Panc1 (cell line): ENCODE measurements around the gene GRIN2D. TPM values are rescaled to one million over a fixed set of nuclear protein-coding genes. Genes with fewer than 3 reads are reported as not detected.

Experiments
- ATAC-seq: fragments of 200-7000 bp; cut with Tn5 transposase; 2 replicates; pipeline ENCODE4 v1.9.1; 2020; ENCODE audit warnings: mild to moderate bottlenecking, moderate library complexity
- BruUV-seq: library from RNA; stranded (reverse); fragments of 400-500 nt; replicated peaks from 2 replicates; lab custom pipeline; 2021; lab: Mats Ljungman, UMichigan
- CTCF ChIA-PET: fragments of 300-600 bp; sonication (Branson Sonifier 250); formaldehyde crosslinking; loops from one replicate; lab custom pipeline; 2022; ENCODE audit warnings: antibody characterized with exemption; lab: Charles Lee
- POLR2A ChIA-PET: fragments of 300-600 bp; sonication (Branson Sonifier 250); formaldehyde crosslinking; loops from one replicate; lab custom pipeline; 2022; ENCODE audit warnings: antibody characterized with exemption; lab: Charles Lee
- DNase-seq: peaks from one replicate; pipeline ENCODE4 v3.0.0-alpha.2; 2010; ENCODE audit warnings: low read depth, low spot score
- H3K27ac ChIP-seq: 2 replicates; pipeline ENCODE4 v1.5.1; 2011; ENCODE audit warnings: mild to moderate bottlenecking, low read length, inconsistent platforms
- H3K27me3 ChIP-seq: fragments of 200-500 bp; sonication (Bioruptor generic); 2 replicates; pipeline ENCODE4 v1.6.0; 2014; ENCODE audit warnings: low read length, inconsistent platforms; ENCODE audit not compliant: control insufficient read depth, insufficient read depth
- H3K36me3 ChIP-seq: fragments of 200-500 bp; sonication (Bioruptor generic); 2 replicates; pipeline ENCODE4 v1.5.1; 2014; ENCODE audit warnings: inconsistent platforms, mild to moderate bottlenecking, low read length, moderate library complexity; ENCODE audit not compliant: control insufficient read depth, insufficient read depth
- H3K4me1 ChIP-seq: 2 replicates; pipeline ENCODE4 v1.5.1; 2011; ENCODE audit warnings: inconsistent platforms, mild to moderate bottlenecking, low read length, moderate library complexity; ENCODE audit not compliant: control insufficient read depth, insufficient read depth
- H3K4me3 ChIP-seq, 2 experiments: 2 replicates each; pipeline ENCODE4 v1.5.1; 2011 to 2012; ENCODE audit warnings: low read depth in 2 of 2, low read length in 2 of 2, mild to moderate bottlenecking in 2 of 2, inconsistent platforms in 1 of 2, moderate library complexity in 1 of 2
- H3K9me3 ChIP-seq: fragments of 200-500 bp; sonication (Bioruptor generic); 2 replicates; pipeline ENCODE4 v1.5.1; 2014; ENCODE audit warnings: low read depth, mild to moderate bottlenecking, inconsistent platforms, low read length, moderate library complexity; ENCODE audit not compliant: control insufficient read depth, insufficient read depth
- CTCF ChIP-seq: fragments of 450-650 bp; IDR thresholded peaks from 2 replicates; pipeline ENCODE4 v1.5.1; 2017; ENCODE audit warnings: mild to moderate bottlenecking
- POLR2AphosphoS5 ChIP-seq: IDR thresholded peaks from 2 replicates; pipeline ENCODE4 v1.6.1; 2012; ENCODE audit warnings: mild to moderate bottlenecking, low read depth, low read length, moderate library complexity
- REST ChIP-seq, 2 experiments: IDR thresholded peaks; 2 replicates each; pipeline ENCODE4 v1.6.1; 2011 to 2012; ENCODE audit warnings: low read depth in 2 of 2, control low read depth in 1 of 2, low read length in 1 of 2, mild to moderate bottlenecking in 1 of 2, moderate library complexity in 1 of 2; ENCODE audit not compliant: insufficient read depth in 1 of 2
- SIN3A ChIP-seq: IDR thresholded peaks from 2 replicates; pipeline ENCODE4 v1.6.1; 2012; ENCODE audit warnings: low read depth, mild to moderate bottlenecking, low read length, moderate library complexity, borderline replicate concordance; ENCODE audit not compliant: insufficient read depth
- TCF7L2 ChIP-seq: IDR thresholded peaks from 2 replicates; pipeline ENCODE4 v1.6.1; 2011; ENCODE audit warnings: mild to moderate bottlenecking, low read depth, low read length, inconsistent platforms
- in situ Hi-C: cut with HindIII; loops from 2 replicates; pipeline ENCODE4 v1.10.0; 2016; ENCODE audit warnings: low sequenced_read_pairs, low pct_unique_long_range_greater_than_20kb
- intact Hi-C: fragments of 100-400 bp; cut with micrococcal nuclease; formaldehyde crosslinking; loops from one replicate; pipeline ENCODE4 v1.10.0; 2022; ENCODE audit not compliant: unreplicated experiment
- total RNA-seq: library from RNA; stranded (reverse); gene quantifications from one replicate; pipeline ENCODE4 v1.2.1, GENCODE V29; 2021; ENCODE audit not compliant: unreplicated experiment

Gene GRIN2D
- total RNA-seq, 1 experiment from 2014 or later: 6.2 TPM

- no peaks in the 10 kb centered on the region for H3K9me3 ChIP-seq
- no peaks in the 10 kb centered on the region for H3K4me1 ChIP-seq
- no peak overlapping the region for H3K27ac ChIP-seq
- ChIA-PET POLR2A (no interaction called here), CTCF (no interaction called here)
- H3K27me3 ChIP-seq: no peaks in the 10 kb centered on the region
- TF ChIP-seq POLR2AphosphoS5 (no peak), REST (IDR thresholded peaks at IDR 0.05; ENCODE audit: insufficient read depth in 1 of 2, low read depth in 2 of 2, low read length in 1 of 2) (no peak), SIN3A (no peak), TCF7L2 (no peak), CTCF (no peak)
- in situ Hi-C loops: no loop called here
- H3K4me3 ChIP-seq: no peak overlapping the region
- no peak for ATAC-seq
- intact Hi-C loops: no loop called here
- H3K36me3 ChIP-seq: no peaks in the 10 kb centered on the region
- BruUV-seq: no TSS peak
- no peak for DNase-seq
Measured at GRCh38 chr19:48346191-48346590, 47.3 kb upstream of the GRIN2D start.

GRCh38 chr19:48348045-48348444 lies 45.4 kb upstream of the GRIN2D start:
- POLR2A ChIA-PET: interaction anchor here (0.6 kb wide), 1 partner anchor 15 kb away, joined by 3 read pairs; no protein-coding TSS in a partner anchor
- Histone ChIP-seq H3K9me3 (no peaks in the 10 kb centered on the region), H3K4me1 (no peaks in the 10 kb centered on the region), H3K4me3 (no peak overlapping the region), H3K27ac (no peak overlapping the region), H3K36me3 (no peaks in the 10 kb centered on the region), H3K27me3 (no peaks in the 10 kb centered on the region)
- no TSS peak for BruUV-seq
- intact Hi-C loops (no loop called here), in situ Hi-C loops (no loop called here)
- CTCF ChIA-PET: interaction anchor here (0.6 kb wide), 1 partner anchor 63 kb away, joined by 5 read pairs; no protein-coding TSS in a partner anchor
- TF ChIP-seq TCF7L2: no peak
- no peak for TF ChIP-seq SIN3A
- no peak for TF ChIP-seq REST (IDR thresholded peaks at IDR 0.05; ENCODE audit: insufficient read depth in 1 of 2, low read depth in 2 of 2, low read length in 1 of 2)
- no peak for TF ChIP-seq POLR2AphosphoS5
- TF ChIP-seq CTCF: no peak
- DNase-seq: no peak
- ATAC-seq: no peak
